Prostate gland (tissue), 2 donors: Measurements from ENCODE around the gene SYNGR1. TPM values are rescaled to one million over a fixed set of nuclear protein-coding genes. Genes with fewer than 3 reads are reported as not detected.
"Not testable (repeated sequence)": the region's sequence is repeated elsewhere in the genome, so short reads cannot be mapped to it uniquely, and the experiment has no call there.

Experiments used
- DNase-seq: peaks from one replicate; pipeline ENCODE4 v3.0.0-alpha.2; 2019; ENCODE audit warnings: low spot score
- H3K27ac ChIP-seq, 2 donors: fragments of 200-600 bp; sonication (generic); 2 replicates each; pipeline ENCODE4 v1.5.1; 2017 to 2019
- H3K27me3 ChIP-seq: fragments of 200-600 bp; sonication (generic); replicated peaks from 2 replicates; pipeline ENCODE4 v1.5.1; 2019; ENCODE audit not compliant: insufficient read depth
- H3K36me3 ChIP-seq, 2 donors: fragments of 200-600 bp; sonication (generic); 1 replicate in 1 of 2; 2 replicates in 1 of 2; pipeline versions ENCODE4 v1.5.1 to v1.8.1; 2017 to 2019
- H3K4me1 ChIP-seq: fragments of 200-600 bp; sonication (generic); replicated peaks from 2 replicates; pipeline ENCODE4 v1.5.1; 2019
- H3K4me3 ChIP-seq, 2 donors: fragments of 200-600 bp; sonication (generic); 2 replicates each; pipeline ENCODE4 v1.5.1; 2017 to 2019
- H3K9me3 ChIP-seq: fragments of 200-600 bp; sonication (generic); 2 replicates; pipeline ENCODE4 v1.5.1; 2017
- POLR2A ChIP-seq: fragments of 450-650 bp; IDR thresholded peaks from one replicate; pipeline ENCODE4 v1.6.1; 2016; ENCODE audit warnings: antibody characterized with exemption, mild to moderate bottlenecking
- POLR2AphosphoS5 ChIP-seq: sonication (generic); formaldehyde crosslinking; IDR thresholded peaks from one replicate; pipeline ENCODE4 v1.6.1; 2017; ENCODE audit warnings: antibody characterized with exemption
- WGBS: methylation state at CpG from one replicate; pipeline ENCODE4 v1.1.5; 2018; 5-methylcytosine and 5-hydroxymethylcytosine counted together
- intact Hi-C: fragments of 100-400 bp; cut with DNase I; formaldehyde crosslinking; loops from one replicate; pipeline ENCODE4 v1.14.2; 2022
- total RNA-seq, 2 donors: library from RNA; depleted of rRNA; stranded (reverse); fragments of >200 nt; gene quantifications; one replicate each; pipeline ENCODE4 v1.1.0, GENCODE V29; 2016
- TF ChIP-seq, protein P1 (sequence below), 4 experiments: fragments of 200-600 bp in 2 of 4; fragments of 450-650 bp in 2 of 4; sonication (generic) in 2 of 4; IDR thresholded peaks; 1 replicate in 3 of 4; 2 replicates in 1 of 4; pipeline ENCODE4 v1.5.1; 2016 to 2019; ENCODE audit warnings: antibody characterized with exemption in 4 of 4, mild to moderate bottlenecking in 2 of 4, moderate library complexity in 2 of 4

The SYNGR1 gene
- total RNA-seq, 2 donors from 2014 or later, result 38.3 to 43.8 TPM

DNA sequence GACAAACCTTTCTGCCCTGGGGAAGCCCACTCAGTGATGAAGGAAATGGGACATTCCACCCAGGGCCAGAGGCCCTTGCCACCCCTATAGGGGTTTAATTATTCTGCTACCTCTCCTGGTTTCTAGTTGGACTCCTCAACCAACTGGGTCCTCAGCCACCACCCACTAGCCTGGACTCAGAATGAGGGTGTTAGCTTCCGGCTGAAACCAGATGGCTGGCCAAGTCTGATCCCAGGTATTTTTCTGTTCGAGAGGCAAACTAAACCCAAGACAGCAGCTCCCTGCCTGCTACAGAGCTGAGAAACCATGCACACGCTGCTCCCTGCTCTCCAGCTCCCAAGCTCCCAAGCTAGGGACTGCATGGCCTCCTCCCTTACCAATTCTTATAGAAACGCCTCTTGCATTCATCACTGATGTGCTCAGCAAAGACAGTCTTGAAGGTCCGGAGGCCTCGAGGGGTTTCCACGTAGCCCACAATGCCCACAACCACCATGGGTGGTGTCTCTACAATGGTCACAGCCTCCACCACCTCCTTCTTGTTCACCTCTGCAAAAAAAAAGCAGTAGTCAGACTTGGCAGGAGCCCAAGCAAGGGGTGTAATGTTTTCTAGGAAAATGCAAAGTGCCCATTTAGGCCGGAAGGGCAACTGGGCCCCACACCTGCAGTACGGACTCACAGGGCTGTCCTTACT is 32.6 kb upstream of the SYNGR1 start:
- Histone ChIP-seq H3K4me1 (peaks cover 26% of the 10 kb centered on the region), H3K27ac (peak overlapping the region; percentile 95 to 96), H3K27me3 (no peaks in the 10 kb centered on the region), H3K36me3 (peaks cover 34 to 35% of the 10 kb centered on the region in 2 donors), H3K4me3 (peak overlapping the region in 1 of 2 donors; percentile 61), H3K9me3 (no peaks in the 10 kb centered on the region)
- DNase-seq, result no peak
- TF ChIP-seq, protein P1, sequence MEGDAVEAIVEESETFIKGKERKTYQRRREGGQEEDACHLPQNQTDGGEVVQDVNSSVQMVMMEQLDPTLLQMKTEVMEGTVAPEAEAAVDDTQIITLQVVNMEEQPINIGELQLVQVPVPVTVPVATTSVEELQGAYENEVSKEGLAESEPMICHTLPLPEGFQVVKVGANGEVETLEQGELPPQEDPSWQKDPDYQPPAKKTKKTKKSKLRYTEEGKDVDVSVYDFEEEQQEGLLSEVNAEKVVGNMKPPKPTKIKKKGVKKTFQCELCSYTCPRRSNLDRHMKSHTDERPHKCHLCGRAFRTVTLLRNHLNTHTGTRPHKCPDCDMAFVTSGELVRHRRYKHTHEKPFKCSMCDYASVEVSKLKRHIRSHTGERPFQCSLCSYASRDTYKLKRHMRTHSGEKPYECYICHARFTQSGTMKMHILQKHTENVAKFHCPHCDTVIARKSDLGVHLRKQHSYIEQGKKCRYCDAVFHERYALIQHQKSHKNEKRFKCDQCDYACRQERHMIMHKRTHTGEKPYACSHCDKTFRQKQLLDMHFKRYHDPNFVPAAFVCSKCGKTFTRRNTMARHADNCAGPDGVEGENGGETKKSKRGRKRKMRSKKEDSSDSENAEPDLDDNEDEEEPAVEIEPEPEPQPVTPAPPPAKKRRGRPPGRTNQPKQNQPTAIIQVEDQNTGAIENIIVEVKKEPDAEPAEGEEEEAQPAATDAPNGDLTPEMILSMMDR (IDR thresholded peaks at IDR 0.05), result no peak
- TF ChIP-seq POLR2A, result no peak
- TF ChIP-seq POLR2AphosphoS5, result no peak
- WGBS, result 47% methylated on average over 9 of the region's 9 CpGs
- intact Hi-C loops, result loop anchor here (2.0 to 10.0 kb wide), 5 partner anchors 165 to 562 kb away; partner anchors contain the start of genes APOBEC3C, CBX6, CBX7 and SUN2

GRCh38 chr22:39317775-39318506 is 31.9 kb upstream of the SYNGR1 start:
- peaks cover 26% of the 10 kb centered on the region for H3K4me1 ChIP-seq
- H3K9me3 ChIP-seq, result no peaks in the 10 kb centered on the region
- peak overlapping the region; percentile 55 to 61 for H3K4me3 ChIP-seq
- intact Hi-C loops, result loop anchor here (2.0 to 10.0 kb wide), 5 partner anchors 166 to 563 kb away; partner anchors contain the start of genes APOBEC3C, CBX6, CBX7 and SUN2
- WGBS, result 7% methylated on average over 9 of the region's 9 CpGs
- peaks cover 27 to 30% of the 10 kb centered on the region in 2 donors for H3K36me3 ChIP-seq
- no peak for DNase-seq
- H3K27ac ChIP-seq, result peak overlapping the region; percentile 95 to 96
- TF ChIP-seq, protein P1 (IDR thresholded peaks at IDR 0.05), result no peak
- TF ChIP-seq POLR2AphosphoS5 (no peak), POLR2A (no peak)
- H3K27me3 ChIP-seq, result no peaks in the 10 kb centered on the region

- DNase-seq, result no peak
- Histone ChIP-seq H3K27ac (peak overlapping the region; percentile 95 to 96), H3K9me3 (no peaks in the 10 kb centered on the region), H3K36me3 (peaks cover 21 to 24% of the 10 kb centered on the region in 2 donors), H3K27me3 (no peaks in the 10 kb centered on the region), H3K4me3 (peak overlapping the region; percentile 55 to 61), H3K4me1 (peaks cover 26% of the 10 kb centered on the region)
- TF ChIP-seq POLR2AphosphoS5, result no peak
- no peak for TF ChIP-seq POLR2A
- TF ChIP-seq, protein P1 (IDR thresholded peaks at IDR 0.05), result no peak
- 2% methylated on average over 26 of the region's 26 CpGs for WGBS
- intact Hi-C loops, result loop anchor here (5.0 to 10.0 kb wide), 4 partner anchors 166 to 564 kb away; partner anchors contain the start of genes APOBEC3C, CBX6, CBX7 and SUN2
Observed at GRCh38 chr22:39318507-39319283, 31.1 kb upstream of the SYNGR1 start.

GRCh38 chr22:39319284-39320022 is 30.3 kb upstream of the SYNGR1 start, which contains the start of gene RPL3:
Gene RPL3, minus strand, starts transcription at chr22:39319623. Its CDS starts 26 bp downstream, at chr22:39319597.
- under 1% methylated on average over 65 of the region's 65 CpGs for WGBS
- Histone ChIP-seq H3K4me3 (peak within 1 kb of the TSS; percentile 55 to 61), H3K27me3 (no peaks in the 10 kb centered on the region), H3K27ac (peak within 1 kb of the TSS; percentile 95 to 96), H3K9me3 (no peaks in the 10 kb centered on the region), H3K4me1 (peaks cover 21% of the 10 kb centered on the region), H3K36me3 (peaks cover 14 to 16% of the 10 kb centered on the region in 2 donors)
- TF ChIP-seq POLR2AphosphoS5, result peak; percentile 99
- peak; percentile 78 for TF ChIP-seq POLR2A
- TF ChIP-seq, protein P1 (IDR thresholded peaks at IDR 0.05), result peak in 3 of 4 experiments; percentile 40 to 62 (median 47)
- intact Hi-C loops, result loop anchor here (5.0 to 10.0 kb wide), 4 partner anchors 167 to 565 kb away; partner anchors contain the start of genes APOBEC3C, CBX6, CBX7 and SUN2
- peak; percentile 96 for DNase-seq

DNA sequence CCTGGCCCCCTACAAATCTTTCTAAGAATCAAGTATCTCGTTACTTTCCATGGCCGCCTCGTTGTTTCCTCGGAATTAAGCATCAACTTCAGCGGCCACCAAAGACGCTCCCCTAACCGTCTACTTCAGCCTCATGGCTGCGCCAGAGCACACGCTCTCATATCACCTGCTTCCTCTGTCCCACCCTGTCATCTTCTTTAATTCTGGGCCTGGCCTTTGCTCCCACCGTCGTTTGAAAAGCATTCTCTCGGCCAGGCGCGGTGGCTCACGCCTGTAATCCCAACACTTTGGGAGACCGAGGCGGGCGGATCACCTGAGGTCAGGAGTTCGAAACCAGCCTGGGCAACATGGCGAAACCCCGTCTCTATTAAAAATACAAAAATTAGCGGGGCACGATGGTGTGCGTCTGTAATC is 29.2 kb upstream of the SYNGR1 start:
- intact Hi-C loops, H3K9me3 ChIP-seq, H3K27me3 ChIP-seq, H3K36me3 ChIP-seq, DNase-seq: not testable (repeated sequence)
- Histone ChIP-seq H3K27ac (peak overlapping the region; percentile 95 to 96), H3K4me3 (peak overlapping the region; percentile 55 to 61), H3K4me1 (peaks cover 14% of the 10 kb centered on the region)
- WGBS, result 92% methylated on average over 24 of the region's 24 CpGs
